Astrocyte of the spinal cord (primary cell): ENCODE results near the gene GSTK1.
A peak's percentile ranks its signal among the peaks of the same experiment; 100 is the strongest.

Source experiments
- DNase-seq: peaks from one replicate; pipeline ENCODE4 v3.0.0; 2011; ENCODE audit warnings: low read depth, low spot score
- H3K4me3 ChIP-seq: 2 replicates; pipeline ENCODE4 v1.5.1; 2011; ENCODE audit warnings: low read depth, mild to moderate bottlenecking, low read length, moderate library complexity
- in situ Hi-C: cut with HindIII; loops from 2 replicates; pipeline ENCODE4 v1.10.0; 2017; ENCODE audit warnings: low sequenced_read_pairs
- TF ChIP-seq, protein P1 (sequence below): IDR thresholded peaks from 2 replicates; pipeline ENCODE4 v1.5.1; 2012; ENCODE audit warnings: low read depth, mild to moderate bottlenecking, low read length, inconsistent platforms

GSTK1 gene

DNA sequence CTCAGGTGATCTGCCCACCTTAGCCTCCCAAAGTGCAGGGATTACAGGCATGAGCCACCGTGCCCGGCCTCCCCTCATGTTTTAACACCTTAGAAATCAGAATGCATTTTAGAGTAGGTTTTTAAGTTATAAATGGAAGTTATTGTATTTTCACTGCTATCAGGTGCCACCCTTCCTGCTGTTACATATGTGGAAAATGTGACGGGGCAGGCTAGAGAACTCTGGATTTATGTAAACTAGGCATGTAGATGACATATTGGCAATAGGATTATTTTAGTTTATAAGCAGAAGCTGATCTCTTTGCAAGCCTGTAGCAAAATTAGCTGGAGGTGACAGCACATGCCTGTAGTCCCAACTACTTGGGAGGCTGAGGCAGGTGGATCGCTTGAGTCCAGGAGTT is 27.1 kb downstream of the GSTK1 start:
- H3K4me3 ChIP-seq: no peak overlapping the region
- no peak for DNase-seq
- in situ Hi-C loops: no loop called here
- TF ChIP-seq, protein P1, sequence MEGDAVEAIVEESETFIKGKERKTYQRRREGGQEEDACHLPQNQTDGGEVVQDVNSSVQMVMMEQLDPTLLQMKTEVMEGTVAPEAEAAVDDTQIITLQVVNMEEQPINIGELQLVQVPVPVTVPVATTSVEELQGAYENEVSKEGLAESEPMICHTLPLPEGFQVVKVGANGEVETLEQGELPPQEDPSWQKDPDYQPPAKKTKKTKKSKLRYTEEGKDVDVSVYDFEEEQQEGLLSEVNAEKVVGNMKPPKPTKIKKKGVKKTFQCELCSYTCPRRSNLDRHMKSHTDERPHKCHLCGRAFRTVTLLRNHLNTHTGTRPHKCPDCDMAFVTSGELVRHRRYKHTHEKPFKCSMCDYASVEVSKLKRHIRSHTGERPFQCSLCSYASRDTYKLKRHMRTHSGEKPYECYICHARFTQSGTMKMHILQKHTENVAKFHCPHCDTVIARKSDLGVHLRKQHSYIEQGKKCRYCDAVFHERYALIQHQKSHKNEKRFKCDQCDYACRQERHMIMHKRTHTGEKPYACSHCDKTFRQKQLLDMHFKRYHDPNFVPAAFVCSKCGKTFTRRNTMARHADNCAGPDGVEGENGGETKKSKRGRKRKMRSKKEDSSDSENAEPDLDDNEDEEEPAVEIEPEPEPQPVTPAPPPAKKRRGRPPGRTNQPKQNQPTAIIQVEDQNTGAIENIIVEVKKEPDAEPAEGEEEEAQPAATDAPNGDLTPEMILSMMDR: no peak

GRCh38 chr7:143292876-143293275 is 29.6 kb downstream of the GSTK1 start:
- in situ Hi-C loops: no loop called here
- DNase-seq: no peak
- TF ChIP-seq, protein P1: no peak
- H3K4me3 ChIP-seq: no peak overlapping the region

DNA sequence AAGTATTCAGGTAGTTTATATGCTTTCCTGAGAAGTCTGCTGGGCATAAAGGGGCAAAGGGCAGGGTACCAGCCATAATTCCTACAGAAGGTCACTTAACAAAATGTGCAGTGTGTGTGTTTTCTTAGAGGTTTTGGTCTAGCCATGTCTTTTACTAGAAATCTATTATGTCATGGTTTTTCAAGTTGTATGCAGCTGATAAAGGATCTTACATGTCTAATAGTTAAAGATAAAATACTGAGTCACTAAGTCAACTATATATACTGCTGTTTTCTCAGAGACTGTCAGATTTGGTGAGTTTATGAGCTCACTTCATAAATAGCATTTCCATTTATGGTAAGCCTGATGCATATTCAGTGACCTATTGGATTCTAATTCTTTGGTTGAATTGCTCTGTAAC is 32.6 kb downstream of the GSTK1 start:
- peak; percentile 70 for DNase-seq
- TF ChIP-seq, protein P1: no peak
- in situ Hi-C loops: no loop called here
- no peak overlapping the region for H3K4me3 ChIP-seq

- DNase-seq: no peak
- in situ Hi-C loops: no loop called here
- TF ChIP-seq, protein P1: no peak
- H3K4me3 ChIP-seq: no peak overlapping the region
These were observed 33.4 kb downstream of the GSTK1 start for GRCh38 chr7:143296686-143297085.

DNA sequence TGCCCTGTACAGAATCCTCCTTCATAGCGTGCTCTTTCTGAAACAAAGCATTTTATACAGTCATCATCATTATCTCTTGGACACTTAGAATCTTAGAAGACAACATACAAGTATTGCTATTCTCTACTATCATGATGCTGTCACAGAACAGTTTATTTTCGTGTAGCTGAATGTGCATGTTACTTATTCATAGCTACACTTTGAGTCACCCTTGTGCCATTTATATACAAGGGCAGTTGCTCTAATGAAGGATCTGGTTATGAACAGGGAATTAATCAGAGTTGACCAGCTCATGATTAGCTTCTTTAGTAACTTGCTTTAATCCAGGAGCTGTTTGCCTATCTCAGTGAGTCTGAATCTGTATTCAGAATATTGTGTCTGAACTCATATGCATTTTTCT is 36.1 kb downstream of the GSTK1 start:
- in situ Hi-C loops: no loop called here
- no peak for DNase-seq
- H3K4me3 ChIP-seq: no peak overlapping the region
- TF ChIP-seq, protein P1: no peak

- no peak for DNase-seq
- in situ Hi-C loops: no loop called here
- TF ChIP-seq, protein P1: peak; percentile 71
- H3K4me3 ChIP-seq: no peak overlapping the region
These were observed 36.6 kb downstream of the GSTK1 start for GRCh38 chr7:143299840-143300239.
